ENCODE data around the gene NMRK1. TPM values are rescaled to one million over a fixed set of nuclear protein-coding genes. Genes with fewer than 3 reads are reported as not detected.

The NMRK1 gene
- total and polyA plus RNA-seq, 2 donors (not counting 3 experiments of a cell fraction or from before 2014, with no cell fraction given): 24.3 to 32.6 TPM

- H3K79me2 ChIP-seq (ENCODE audit: control insufficient read depth, insufficient read depth, low read length): no peaks in the 10 kb centered on the region
- POLR2A ChIA-PET: no interaction called here
- no peak overlapping the region for H3K9ac ChIP-seq (replicated peaks; ENCODE audit: extremely low read depth, insufficient read depth, low read length)
- no peak overlapping the region for H3K27ac ChIP-seq (ENCODE audit: insufficient read depth, low read depth, low read length)
- no peaks in the 10 kb centered on the region for H3K4me1 ChIP-seq (ENCODE audit: control insufficient read depth, extremely low read depth, insufficient read depth, low read length)
- no peak for FAIRE-seq
- no peaks in the 10 kb centered on the region for H3K9me1 ChIP-seq (replicated peaks; ENCODE audit: control insufficient read depth, extremely low read depth, insufficient read depth, low read length)
- H2AFZ ChIP-seq (ENCODE audit: low read depth, low read length): no peak overlapping the region
- no peak overlapping the region for H3K4me3 ChIP-seq (replicated peaks in 1 of 3; ENCODE audit: insufficient read depth in 1 of 3, low read depth in 1 of 3, low read length in 3 of 3)
- H3K4me2 ChIP-seq (ENCODE audit: insufficient read depth, low read length): no peak overlapping the region
- no peak for DNase-seq (ENCODE audit: low read depth, low spot score)
- no peaks in the 10 kb centered on the region for H4K20me1 ChIP-seq (replicated peaks; ENCODE audit: control insufficient read depth, extremely low read depth, insufficient read depth, low read length)
- intact Hi-C loops (cut with micrococcal nuclease): no loop called here
- CTCF ChIA-PET: interaction anchor here (1.0 to 1.2 kb wide), 3 partner anchors 15 to 52 kb away, joined by 3 to 4 read pairs (median 4); no protein-coding TSS in a partner anchor
- no TSS peak for BruUV-seq (replicated peaks)
- dilution Hi-C loops (cut with MboI; ENCODE audit: extremely low pct_ligation_motif_present, low sequenced_read_pairs): no loop called here
- TF ChIP-seq POLR2AphosphoS5 (IDR thresholded peaks at IDR 0.05; ENCODE audit: insufficient read depth, low read depth, low read length) (no peak), POLR2A (IDR thresholded peaks at IDR 0.05; ENCODE audit: low read depth, low read length) (no peak), JUN (IDR thresholded peaks at IDR 0.05; ENCODE audit: borderline replicate concordance, insufficient read depth, insufficient read length, low read depth) (no peak), EZH2 (IDR thresholded peaks at IDR 0.05; ENCODE audit: borderline replicate concordance, low read depth, low read length, severe bottlenecking) (no peak), MYC (IDR thresholded peaks at IDR 0.05; ENCODE audit: low read depth, low read length) (no peak), GATA2 (IDR thresholded peaks at IDR 0.05; ENCODE audit: insufficient read depth, insufficient read length, low read depth, low read length) (no peak), CTCF (IDR thresholded peaks at IDR 0.05; ENCODE audit: extremely low read depth in 1 of 2, insufficient read depth in 1 of 2, low read depth in 1 of 2, low read length in 2 of 2) (no peak), FOS (IDR thresholded peaks at IDR 0.05; ENCODE audit: borderline replicate concordance, insufficient read depth, low read length) (no peak), MAX (IDR thresholded peaks at IDR 0.05; ENCODE audit: insufficient read depth, insufficient read length) (no peak)
- H3K27me3 ChIP-seq (ENCODE audit: control insufficient read depth in 2 of 2, insufficient read depth in 2 of 2, low read length in 2 of 2): no peaks in the 10 kb centered on the region
- peaks cover 8 to 13% of the 10 kb centered on the region in 2 experiments for H3K36me3 ChIP-seq (ENCODE audit: control insufficient read depth in 2 of 2, extremely low read depth in 1 of 2, insufficient read depth in 2 of 2, low read length in 2 of 2)
- H3K9me3 ChIP-seq (replicated peaks; ENCODE audit: control insufficient read depth, insufficient read depth, low read length): no peaks in the 10 kb centered on the region
Measured at GRCh38 chr9:75133396-75133795, 45.4 kb upstream of the NMRK1 start.

Measured in endothelial cell of umbilical vein (primary cell).